ENCODE measurements around the gene POMZP3.
"Not testable (repeated sequence)": the region's sequence is repeated elsewhere in the genome, so short reads cannot be mapped to it uniquely, and the experiment has no call there.

DNA sequence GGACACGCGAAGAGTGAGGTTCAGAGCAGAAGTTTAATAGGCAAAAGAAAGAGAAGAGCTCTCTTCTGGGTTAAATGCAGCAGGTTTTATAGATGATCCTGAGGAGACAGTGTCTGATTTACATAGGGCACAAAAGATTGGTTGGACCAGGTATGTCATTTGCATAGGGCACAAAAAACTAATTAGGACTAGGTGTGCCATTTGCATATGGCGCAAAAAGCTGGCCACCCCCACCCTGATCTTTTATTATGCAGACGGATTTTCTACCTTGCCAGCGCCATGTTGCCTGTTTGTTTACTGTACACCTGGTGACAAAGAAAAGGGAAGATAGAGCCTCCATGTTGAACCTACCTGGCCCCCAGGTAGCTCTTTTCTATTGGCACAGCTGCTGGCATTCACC lies 46.3 kb upstream of the POMZP3 start:
- TF ChIP-seq, protein P1, sequence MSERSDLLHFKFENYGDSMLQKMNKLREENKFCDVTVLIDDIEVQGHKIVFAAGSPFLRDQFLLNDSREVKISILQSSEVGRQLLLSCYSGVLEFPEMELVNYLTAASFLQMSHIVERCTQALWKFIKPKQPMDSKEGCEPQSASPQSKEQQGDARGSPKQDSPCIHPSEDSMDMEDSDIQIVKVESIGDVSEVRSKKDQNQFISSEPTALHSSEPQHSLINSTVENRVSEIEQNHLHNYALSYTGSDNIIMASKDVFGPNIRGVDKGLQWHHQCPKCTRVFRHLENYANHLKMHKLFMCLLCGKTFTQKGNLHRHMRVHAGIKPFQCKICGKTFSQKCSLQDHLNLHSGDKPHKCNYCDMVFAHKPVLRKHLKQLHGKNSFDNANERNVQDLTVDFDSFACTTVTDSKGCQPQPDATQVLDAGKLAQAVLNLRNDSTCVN (tag by site-specific recombination; optimal IDR thresholded peaks at IDR 0.05), result not testable (repeated sequence)
- TF ChIP-seq, protein P2, sequence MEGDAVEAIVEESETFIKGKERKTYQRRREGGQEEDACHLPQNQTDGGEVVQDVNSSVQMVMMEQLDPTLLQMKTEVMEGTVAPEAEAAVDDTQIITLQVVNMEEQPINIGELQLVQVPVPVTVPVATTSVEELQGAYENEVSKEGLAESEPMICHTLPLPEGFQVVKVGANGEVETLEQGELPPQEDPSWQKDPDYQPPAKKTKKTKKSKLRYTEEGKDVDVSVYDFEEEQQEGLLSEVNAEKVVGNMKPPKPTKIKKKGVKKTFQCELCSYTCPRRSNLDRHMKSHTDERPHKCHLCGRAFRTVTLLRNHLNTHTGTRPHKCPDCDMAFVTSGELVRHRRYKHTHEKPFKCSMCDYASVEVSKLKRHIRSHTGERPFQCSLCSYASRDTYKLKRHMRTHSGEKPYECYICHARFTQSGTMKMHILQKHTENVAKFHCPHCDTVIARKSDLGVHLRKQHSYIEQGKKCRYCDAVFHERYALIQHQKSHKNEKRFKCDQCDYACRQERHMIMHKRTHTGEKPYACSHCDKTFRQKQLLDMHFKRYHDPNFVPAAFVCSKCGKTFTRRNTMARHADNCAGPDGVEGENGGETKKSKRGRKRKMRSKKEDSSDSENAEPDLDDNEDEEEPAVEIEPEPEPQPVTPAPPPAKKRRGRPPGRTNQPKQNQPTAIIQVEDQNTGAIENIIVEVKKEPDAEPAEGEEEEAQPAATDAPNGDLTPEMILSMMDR (tag by site-specific recombination; IDR thresholded peaks at IDR 0.05), result not testable (repeated sequence)
